MCF 10A (cell line): ENCODE data around the gene LGALS9. TPM values are rescaled to one million over a fixed set of nuclear protein-coding genes. Genes with fewer than 3 reads are reported as not detected.

Experiments
- BruUV-seq: library from RNA; stranded (reverse); fragments of 400-500 nt; replicated peaks from 2 replicates; lab custom pipeline; 2021; lab: Mats Ljungman, UMichigan
- CTCF ChIA-PET: fragments of 300-600 bp; sonication (Branson Sonifier 250); formaldehyde crosslinking; extraction: SDS; loops from one replicate; lab custom pipeline; 2021; ENCODE audit warnings: antibody characterized with exemption, inconsistent platforms; lab: Yijun Ruan, JAX
- POLR2A ChIA-PET: fragments of 300-600, 350-650 bp; sonication (Branson Sonifier 250); formaldehyde crosslinking; extraction: SDS; loops from one replicate; lab custom pipeline; 2020; ENCODE audit warnings: antibody characterized with exemption, inconsistent platforms; lab: Yijun Ruan, JAX
- DNase-seq: peaks from one replicate; pipeline ENCODE4 v3.0.0-alpha.2; 2018; ENCODE audit not compliant: unreplicated experiment
- H3K27ac Mint-ChIP-seq: one replicate; pipeline ENCODE4 v1.8.0; 2022; ENCODE audit warnings: mild to moderate bottlenecking, low read depth, mixed read lengths; ENCODE audit not compliant: unreplicated experiment
- H3K27me3 Mint-ChIP-seq: one replicate; pipeline ENCODE4 v1.8.0; 2022; ENCODE audit warnings: mixed read lengths; ENCODE audit not compliant: insufficient read depth, unreplicated experiment
- H3K36me3 Mint-ChIP-seq: one replicate; pipeline ENCODE4 v1.8.0; 2022; ENCODE audit warnings: mild to moderate bottlenecking, moderate library complexity, mixed read lengths; ENCODE audit not compliant: insufficient read depth, unreplicated experiment
- H3K4me1 Mint-ChIP-seq: one replicate; pipeline ENCODE4 v1.8.0; 2022; ENCODE audit warnings: mixed read lengths; ENCODE audit not compliant: insufficient read depth, unreplicated experiment
- H3K4me3 Mint-ChIP-seq: one replicate; pipeline ENCODE4 v1.8.0; 2022; ENCODE audit warnings: mild to moderate bottlenecking, moderate library complexity, mixed read lengths; ENCODE audit not compliant: unreplicated experiment
- H3K9me3 Mint-ChIP-seq: one replicate; pipeline ENCODE4 v1.8.0; 2022; ENCODE audit warnings: mixed read lengths; ENCODE audit not compliant: unreplicated experiment
- intact Hi-C: fragments of 100-400 bp; cut with micrococcal nuclease; formaldehyde crosslinking; loops from 2 replicates; pipeline ENCODE4 v1.14.1; 2022
- total RNA-seq: library from RNA; stranded (reverse); gene quantifications from 2 replicates; pipeline ENCODE4 v1.2.3, GENCODE V29; 2022
- TF ChIP-seq, protein P1 (sequence below): fragments of 200-600 bp; IDR thresholded peaks from one replicate; pipeline ENCODE4 v1.8.0; 2022; ENCODE audit warnings: antibody characterized with exemption, mild to moderate bottlenecking; ENCODE audit not compliant: unreplicated experiment

The LGALS9 gene
- total RNA-seq, 1 experiment from 2014 or later: 0.54 TPM

DNA sequence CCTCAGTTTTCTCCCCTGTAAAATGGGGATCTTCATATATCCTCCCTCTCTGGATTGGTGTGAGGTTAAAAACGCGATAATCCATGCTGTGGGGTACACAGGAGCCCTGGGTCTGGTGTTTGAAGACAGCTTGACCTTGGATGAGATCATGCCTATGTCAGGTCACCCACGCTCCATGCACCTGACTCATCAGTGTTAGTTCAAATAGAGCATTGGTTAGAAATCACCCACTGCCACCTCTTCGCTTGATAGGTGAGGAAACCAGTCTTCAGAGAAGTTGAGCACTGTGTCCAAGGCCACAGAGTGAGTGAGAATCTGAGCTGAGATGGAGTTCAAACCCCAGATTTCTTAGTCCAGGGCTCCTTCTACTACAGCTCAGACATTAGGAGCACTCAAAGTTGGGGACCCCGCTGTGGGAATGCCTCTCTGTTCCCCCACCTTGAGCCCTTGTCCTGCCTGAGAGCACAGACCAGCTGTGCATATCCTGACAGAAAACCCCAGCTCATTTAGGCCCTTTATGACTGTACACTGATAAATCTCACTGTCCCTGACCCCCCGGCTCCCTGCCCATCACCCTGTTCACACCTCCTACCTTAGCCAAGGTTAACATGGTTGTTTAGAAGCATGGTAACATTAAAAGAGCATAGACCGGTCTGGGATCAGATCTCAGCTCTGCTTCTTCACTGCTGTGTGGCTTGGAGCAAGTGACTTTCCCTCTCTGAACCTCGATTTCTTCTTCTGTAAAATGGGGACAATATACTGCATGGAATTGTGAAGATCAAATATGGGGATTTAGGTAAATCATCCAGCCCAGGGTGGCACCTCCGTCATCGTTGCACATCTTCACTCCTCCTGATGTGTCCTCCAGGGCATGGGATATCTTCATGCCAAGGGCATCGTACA lies 22.4 kb upstream of the LGALS9 start:
- no peak for DNase-seq
- intact Hi-C loops: loop anchor here (1.0 to 2.0 kb wide), 2 partner anchors 43 to 148 kb away; no protein-coding TSS in a partner anchor

DNA sequence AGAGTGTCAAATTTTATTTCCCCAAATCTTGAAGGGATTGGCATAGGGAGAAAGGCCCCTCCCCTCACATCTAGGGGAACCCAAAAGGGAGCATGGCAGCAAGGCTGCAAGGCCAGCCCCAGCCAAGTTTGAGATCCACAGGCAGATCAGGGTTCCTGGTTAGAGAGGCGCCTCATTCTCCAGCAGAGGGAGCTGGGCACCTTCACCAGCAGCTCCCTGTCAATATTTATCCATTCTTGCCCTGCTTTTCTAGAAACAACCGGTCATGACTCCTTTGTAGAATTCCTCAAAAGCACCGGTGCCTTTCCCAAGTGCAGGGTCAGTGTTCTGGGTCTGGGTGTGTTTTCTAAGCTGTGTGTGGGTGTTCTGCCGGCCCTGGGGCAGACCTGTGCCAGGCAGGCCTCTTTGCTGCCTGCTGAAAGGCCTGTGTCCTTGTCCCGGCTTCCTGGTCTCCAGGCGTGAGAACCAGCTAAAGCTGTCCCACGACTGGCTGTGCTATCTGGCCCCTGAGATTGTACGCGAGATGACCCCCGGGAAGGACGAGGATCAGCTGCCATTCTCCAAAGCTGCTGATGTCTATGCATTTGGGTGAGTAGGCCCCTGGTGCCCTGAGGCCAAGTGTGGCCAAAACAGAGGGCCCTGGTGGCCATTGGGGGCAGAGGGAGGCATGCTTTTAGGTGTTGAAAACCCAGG lies 21.2 kb upstream of the LGALS9 start:
- DNase-seq: peak; percentile 57
- peaks cover 5% of the 10 kb centered on the region for H3K4me1 Mint-ChIP-seq
- TF ChIP-seq, protein P1, sequence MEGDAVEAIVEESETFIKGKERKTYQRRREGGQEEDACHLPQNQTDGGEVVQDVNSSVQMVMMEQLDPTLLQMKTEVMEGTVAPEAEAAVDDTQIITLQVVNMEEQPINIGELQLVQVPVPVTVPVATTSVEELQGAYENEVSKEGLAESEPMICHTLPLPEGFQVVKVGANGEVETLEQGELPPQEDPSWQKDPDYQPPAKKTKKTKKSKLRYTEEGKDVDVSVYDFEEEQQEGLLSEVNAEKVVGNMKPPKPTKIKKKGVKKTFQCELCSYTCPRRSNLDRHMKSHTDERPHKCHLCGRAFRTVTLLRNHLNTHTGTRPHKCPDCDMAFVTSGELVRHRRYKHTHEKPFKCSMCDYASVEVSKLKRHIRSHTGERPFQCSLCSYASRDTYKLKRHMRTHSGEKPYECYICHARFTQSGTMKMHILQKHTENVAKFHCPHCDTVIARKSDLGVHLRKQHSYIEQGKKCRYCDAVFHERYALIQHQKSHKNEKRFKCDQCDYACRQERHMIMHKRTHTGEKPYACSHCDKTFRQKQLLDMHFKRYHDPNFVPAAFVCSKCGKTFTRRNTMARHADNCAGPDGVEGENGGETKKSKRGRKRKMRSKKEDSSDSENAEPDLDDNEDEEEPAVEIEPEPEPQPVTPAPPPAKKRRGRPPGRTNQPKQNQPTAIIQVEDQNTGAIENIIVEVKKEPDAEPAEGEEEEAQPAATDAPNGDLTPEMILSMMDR: peak; percentile 61
- no peaks in the 10 kb centered on the region for H3K36me3 Mint-ChIP-seq
- intact Hi-C loops: loop anchor here (1.0 to 2.0 kb wide), 2 partner anchors 42 to 147 kb away; no protein-coding TSS in a partner anchor
- H3K27ac Mint-ChIP-seq: no peak overlapping the region
- no peaks in the 10 kb centered on the region for H3K9me3 Mint-ChIP-seq
- no TSS peak for BruUV-seq
- no peak overlapping the region for H3K4me3 Mint-ChIP-seq
- no peaks in the 10 kb centered on the region for H3K27me3 Mint-ChIP-seq
- ChIA-PET POLR2A (interaction anchor here (0.7 to 1.1 kb wide), 2 partner anchors 40 to 187 kb away, joined by 3 to 4 read pairs; no protein-coding TSS in a partner anchor), CTCF (interaction anchor here (0.5 to 26.4 kb wide), 20 partner anchors 8 to 383 kb away, joined by 3 to 580 read pairs (median 3); no protein-coding TSS in a partner anchor)

More for the DNA sequence above, 22.4 kb upstream of the LGALS9 start:
- Mint-ChIP-seq H3K27me3 (no peaks in the 10 kb centered on the region), H3K36me3 (no peaks in the 10 kb centered on the region), H3K4me3 (no peak overlapping the region), H3K4me1 (peaks cover 5% of the 10 kb centered on the region), H3K9me3 (no peaks in the 10 kb centered on the region), H3K27ac (no peak overlapping the region)
- TF ChIP-seq, protein P1: no peak
- ChIA-PET POLR2A (no interaction called here), CTCF (interaction anchor here (0.5 to 26.4 kb wide), 11 partner anchors 9 to 530 kb away, joined by 3 to 580 read pairs (median 4); no protein-coding TSS in a partner anchor)
- no TSS peak for BruUV-seq

DNA sequence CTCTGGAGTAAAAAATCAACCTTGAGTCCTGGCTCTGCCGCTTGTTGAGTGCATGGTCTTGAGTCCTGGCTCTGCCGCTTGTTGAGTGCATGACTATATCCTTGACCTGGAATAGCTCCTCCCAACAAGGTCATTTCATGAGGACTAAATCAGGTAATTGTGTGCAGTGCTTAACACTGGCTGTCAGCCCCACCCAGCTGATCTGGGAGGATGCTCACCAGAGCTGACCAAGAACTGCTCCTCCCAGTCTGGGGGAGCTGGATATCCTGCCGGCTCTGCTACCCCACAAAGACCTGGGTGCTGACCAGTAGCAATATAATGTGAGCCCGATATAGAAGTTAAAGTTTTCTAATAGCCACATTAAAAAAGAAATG lies 20.7 kb upstream of the LGALS9 start:
- Mint-ChIP-seq H3K27me3 (no peaks in the 10 kb centered on the region), H3K9me3 (no peaks in the 10 kb centered on the region), H3K4me3 (no peak overlapping the region), H3K27ac (no peak overlapping the region), H3K4me1 (peaks cover 5% of the 10 kb centered on the region), H3K36me3 (no peaks in the 10 kb centered on the region)
- CTCF ChIA-PET: interaction anchor here (0.8 to 26.4 kb wide), 14 partner anchors 9 to 383 kb away, joined by 3 to 580 read pairs (median 3); no protein-coding TSS in a partner anchor
- no TSS peak for BruUV-seq
- intact Hi-C loops: no loop called here
- TF ChIP-seq, protein P1: peak; percentile 1
- POLR2A ChIA-PET: interaction anchor here (1.1 kb wide), 1 partner anchor 188 kb away, joined by 4 read pairs; no protein-coding TSS in a partner anchor
- DNase-seq: no peak
